IMR-90 (cell line): ENCODE data around the gene DOCK9.

ENCODE experiments used
- BHLHE40 ChIP-seq: fragments of 150-350 bp; IDR thresholded peaks from 2 replicates; pipeline ENCODE4 v1.6.1; 2016; ENCODE audit warnings: mild to moderate bottlenecking, low read depth, low read length
- CTCF ChIP-seq: conservative IDR thresholded peaks from 2 replicates; pipeline ENCODE4 v1.5.1; 2012; ENCODE audit warnings: mild to moderate bottlenecking, low read depth, low read length, improper control_type of control experiment
- MAFK ChIP-seq: IDR thresholded peaks from 2 replicates; pipeline ENCODE4 v1.6.1; 2012; ENCODE audit warnings: low read depth, low read length, improper control_type of control experiment
- MAZ ChIP-seq: IDR thresholded peaks from 2 replicates; pipeline ENCODE4 v1.6.1; 2012; ENCODE audit warnings: low read depth, mild to moderate bottlenecking, low read length, improper control_type of control experiment, moderate library complexity, borderline replicate concordance
- POLR2A ChIP-seq: IDR thresholded peaks from 2 replicates; pipeline ENCODE4 v1.6.1; 2012; ENCODE audit warnings: mild to moderate bottlenecking, low read depth, low read length
- RAD21 ChIP-seq: IDR thresholded peaks from 2 replicates; pipeline ENCODE4 v1.6.1; 2012; ENCODE audit warnings: low read length, improper control_type of control experiment
- RFX5 ChIP-seq: IDR thresholded peaks from 2 replicates; pipeline ENCODE4 v1.8.0; 2012; ENCODE audit warnings: low read depth, mild to moderate bottlenecking, low read length, moderate library complexity
- SMC3 ChIP-seq: fragments of 150-350 bp; IDR thresholded peaks from 2 replicates; pipeline ENCODE4 v1.6.1; 2016; ENCODE audit warnings: low read depth, mild to moderate bottlenecking, antibody characterized with exemption, low read length, moderate library complexity

- TF ChIP-seq RAD21 (no peak), CTCF (no peak), BHLHE40 (no peak), MAFK (no peak), SMC3 (no peak), RFX5 (no peak), POLR2A (no peak), MAZ (no peak)
Measured at GRCh38 chr13:98890925-98891324, 86.9 kb downstream of the DOCK9 start.
